Heart left ventricle (tissue), 16 donors: ENCODE data around the gene SLC19A1. TPM values are rescaled to one million over a fixed set of nuclear protein-coding genes. Genes with fewer than 3 reads are reported as not detected.
A peak's percentile ranks its signal among the peaks of the same experiment; 100 is the strongest.
"Not testable (repeated sequence)": the region's sequence is repeated elsewhere in the genome, so short reads cannot be mapped to it uniquely, and the experiment has no call there.

Source experiments
- ATAC-seq, 4 donors: fragments of 200-7000 bp; cut with Tn5 transposase; one replicate each; pipeline ENCODE4 v1.9.1; 2020 to 2022; ENCODE audit warnings: moderate library complexity in 4 of 4, mild to moderate bottlenecking in 3 of 4, moderate number of reproducible peaks in 1 of 4
- DNase-seq, 5 donors: peaks; one replicate each; pipeline ENCODE4 v3.0.0-alpha.2; 2020
- H3K27ac ChIP-seq, 12 donors: fragments of 200-600 bp; sonication (generic) in 4 of 12; one replicate each; pipeline versions ENCODE4 v1.5.0 to v1.8.0; 2016 to 2022; ENCODE audit warnings: mild to moderate bottlenecking in 2 of 12
- H3K27me3 ChIP-seq, 9 donors: fragments of 200-600 bp; sonication (generic) in 2 of 9; one replicate each; pipeline versions ENCODE4 v1.5.1 to v1.8.0; 2016 to 2022; ENCODE audit warnings: mild to moderate bottlenecking in 3 of 9
- H3K36me3 ChIP-seq, 9 donors: fragments of 200-600 bp; sonication (generic) in 2 of 9; one replicate each; pipeline versions ENCODE4 v1.5.0 to v1.8.0; 2018 to 2022; ENCODE audit warnings: mild to moderate bottlenecking in 2 of 9
- H3K4me1 ChIP-seq, 12 donors: fragments of 200-600 bp; sonication (generic) in 4 of 12; one replicate each; pipeline versions ENCODE4 v1.5.0 to v1.8.0; 2016 to 2022; ENCODE audit warnings: mild to moderate bottlenecking in 3 of 12
- H3K4me3 ChIP-seq, 12 donors: fragments of 200-600 bp; sonication (generic) in 4 of 12; one replicate each; pipeline versions ENCODE4 v1.5.0 to v1.8.0; 2017 to 2022; ENCODE audit warnings: mild to moderate bottlenecking in 9 of 12, moderate library complexity in 4 of 12
- H3K9me3 ChIP-seq, 12 donors: fragments of 200-600 bp; sonication (generic) in 4 of 12; one replicate each; pipeline versions ENCODE4 v1.5.0 to v1.8.0; 2016 to 2022; ENCODE audit warnings: mild to moderate bottlenecking in 1 of 12
- POLR2A ChIP-seq, 2 donors: fragments of 450-650 bp; IDR thresholded peaks; one replicate each; pipeline ENCODE4 v1.6.1; 2017; ENCODE audit warnings: antibody characterized with exemption in 2 of 2, mild to moderate bottlenecking in 2 of 2, moderate library complexity in 2 of 2
- WGBS, 4 donors: extraction: QIAGEN DNeasy Blood & Tissue Kit in 2 of 4; methylation state at CpG; one replicate each; pipeline versions ENCODE4 v1.1.5 to v1.1.7; 2013 to 2018; 5-methylcytosine and 5-hydroxymethylcytosine counted together
- intact Hi-C, 10 donors: fragments of 100-400 bp; cut with DNase I; formaldehyde crosslinking; loops; one replicate each; pipeline versions ENCODE4 v1.11.1 to v1.14.2; 2022
- polyA plus RNA-seq, 2 donors: library from polyadenylated mRNA; stranded (reverse); fragments of 200-250 nt; gene quantifications; one replicate each; pipeline ENCODE4 v1.2.3, GENCODE V29; 2013
- total RNA-seq, 9 donors: library from RNA; depleted of rRNA in 2 of 9; stranded (reverse); fragments of >200 nt in 2 of 9; fragmentation: NEBNext Ultra II Directional in 3 of 9; extraction: Animal tissue kit (Norgen Biotek cat#: 25700) in 3 of 9; gene quantifications; one replicate each; pipeline versions ENCODE4 v1.1.0 to v1.2.4, GENCODE V29; 2016 to 2023
- TF ChIP-seq, protein P1 (sequence below), 12 donors: fragments of 200-600 bp; sonication (generic) in 4 of 12; IDR thresholded peaks; one replicate each; pipeline versions ENCODE4 v1.5.0 to v1.8.0; 2018 to 2022; ENCODE audit warnings: antibody characterized with exemption in 12 of 12, mild to moderate bottlenecking in 5 of 12
- donor health status: ischemic (EF 13 %, LVEDD 7.1; RV severe dilation, severe dysfunction).
- donor health status: healthy with polysubstance abuse.
- donor health status: DM: no; HTN: yes; CAD: no.
- donor health status: DM: no; HTN: no; CAD: no.
- donor health status: ischemic (EF 25% LVEDD 6.9; RV normal size, moderate dysfunction).
- donor health status: ischemic (EF 25% LVEDD 5.7; RV mildly dilated, moderate dysfunction).
- donor health status: healthy.
- donor health status: DM: yes; HTN: yes; CAD: no.
- donor health status: ischemic (EF 35%, LVEDD 5.7; RV mildly dilated, moderate dysfunction).
- donor health status: nonischemic (EF 11% LVEDD 7.7; RV severe dilation, severe dysfunction).
- donor health status: DM: yes; HTN: yes; CAD: no.
- donor health status: PGD.
- donor health status: ischemic (EF 29% LVEDD 5.4; RV normal size, mild dysfunction).
- donor health status: nonischemic (EF 23%, LVEDD 6.1; RV moderate dilation, normal function).

Gene SLC19A1
- total and polyA plus RNA-seq, 11 donors = 2.4 to 7.0 (median 3.5) TPM

DNA sequence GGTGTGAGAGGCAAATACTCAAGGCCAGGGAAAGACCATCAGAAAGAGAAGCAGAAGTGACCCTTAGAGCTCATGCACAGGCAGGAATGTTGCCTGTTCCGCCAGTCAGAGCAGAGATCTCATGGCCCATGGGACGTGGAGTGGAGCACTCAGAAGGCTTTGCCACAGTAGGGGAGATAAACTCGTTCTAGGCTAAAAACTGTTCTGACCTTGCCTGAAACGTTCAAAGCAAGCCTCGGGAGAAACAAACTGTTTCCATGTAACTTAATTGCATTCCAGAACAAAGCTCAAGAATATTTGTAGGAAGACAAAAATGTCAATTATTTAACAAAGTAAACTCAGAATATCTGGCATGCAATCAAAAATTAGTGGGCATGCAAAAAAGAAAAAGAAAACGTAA lies 20.7 kb upstream of the SLC19A1 start:
- DNase-seq (no peak), ATAC-seq (no peak)
- intact Hi-C loops = loop anchor here in 1 of 10 donors (5.0 kb wide), 1 partner anchor 34 kb away; no protein-coding TSS in a partner anchor
- H3K27ac ChIP-seq = no peak overlapping the region
- WGBS, 4 donors = 51 to 65% (median 62%) methylated on average over 6 of the region's 6 CpGs
- H3K36me3 ChIP-seq = no peaks in the 10 kb centered on the region
- H3K4me1 ChIP-seq = no peaks in the 10 kb centered on the region
- peaks cover 0 to 34% (median 3%) of the 10 kb centered on the region in 9 donors for H3K27me3 ChIP-seq
- H3K9me3 ChIP-seq = peaks cover 0 to 9% (median 0%) of the 10 kb centered on the region in 12 donors
- no peak overlapping the region for H3K4me3 ChIP-seq
- TF ChIP-seq POLR2A (IDR thresholded peaks at IDR 0.05) = no peak
- TF ChIP-seq, protein P1, sequence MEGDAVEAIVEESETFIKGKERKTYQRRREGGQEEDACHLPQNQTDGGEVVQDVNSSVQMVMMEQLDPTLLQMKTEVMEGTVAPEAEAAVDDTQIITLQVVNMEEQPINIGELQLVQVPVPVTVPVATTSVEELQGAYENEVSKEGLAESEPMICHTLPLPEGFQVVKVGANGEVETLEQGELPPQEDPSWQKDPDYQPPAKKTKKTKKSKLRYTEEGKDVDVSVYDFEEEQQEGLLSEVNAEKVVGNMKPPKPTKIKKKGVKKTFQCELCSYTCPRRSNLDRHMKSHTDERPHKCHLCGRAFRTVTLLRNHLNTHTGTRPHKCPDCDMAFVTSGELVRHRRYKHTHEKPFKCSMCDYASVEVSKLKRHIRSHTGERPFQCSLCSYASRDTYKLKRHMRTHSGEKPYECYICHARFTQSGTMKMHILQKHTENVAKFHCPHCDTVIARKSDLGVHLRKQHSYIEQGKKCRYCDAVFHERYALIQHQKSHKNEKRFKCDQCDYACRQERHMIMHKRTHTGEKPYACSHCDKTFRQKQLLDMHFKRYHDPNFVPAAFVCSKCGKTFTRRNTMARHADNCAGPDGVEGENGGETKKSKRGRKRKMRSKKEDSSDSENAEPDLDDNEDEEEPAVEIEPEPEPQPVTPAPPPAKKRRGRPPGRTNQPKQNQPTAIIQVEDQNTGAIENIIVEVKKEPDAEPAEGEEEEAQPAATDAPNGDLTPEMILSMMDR (IDR thresholded peaks at IDR 0.05) = no peak

GRCh38 chr21:45562402-45562801 lies 20.2 kb upstream of the SLC19A1 start:
- 58 to 68% (median 62%) methylated on average over 10 of the region's 10 CpGs for WGBS, 4 donors
- no peak overlapping the region for H3K4me3 ChIP-seq

DNA sequence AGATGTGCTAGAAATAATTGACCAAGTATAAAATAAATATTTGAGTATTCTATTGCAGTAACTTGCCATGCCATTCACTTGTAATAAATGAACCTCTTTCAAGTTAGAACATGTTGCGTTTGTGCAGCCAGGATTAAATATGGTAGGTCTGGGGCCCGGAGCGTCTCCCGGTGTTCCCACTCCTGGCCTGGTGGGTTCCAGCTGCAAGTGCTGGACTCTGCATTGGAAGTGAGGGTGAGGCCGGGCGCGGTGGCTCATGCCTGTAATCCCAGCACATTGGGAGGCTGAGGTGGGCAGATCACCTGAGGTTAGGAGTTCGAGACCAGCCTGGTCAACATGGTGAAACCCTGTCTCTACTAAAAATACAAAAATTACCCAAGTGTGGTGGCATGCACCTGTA lies 19.0 kb upstream of the SLC19A1 start:
- DNase-seq = peak in 1 of 5 donors; percentile 6
- peaks cover 0 to 34% (median 3%) of the 10 kb centered on the region in 9 donors for H3K27me3 ChIP-seq
- intact Hi-C loops = loop anchor here in 1 of 10 donors (5.0 kb wide), 1 partner anchor 36 kb away; no protein-coding TSS in a partner anchor

More at GRCh38 chr21:45562402-45562801, 20.2 kb upstream of the SLC19A1 start:
- H3K9me3 ChIP-seq = peaks cover 0 to 9% (median 0%) of the 10 kb centered on the region in 12 donors
- H3K36me3 ChIP-seq = no peaks in the 10 kb centered on the region
- no peak for DNase-seq
- no peak overlapping the region for H3K27ac ChIP-seq
- H3K4me1 ChIP-seq = no peaks in the 10 kb centered on the region
- intact Hi-C loops = loop anchor here in 1 of 10 donors (5.0 kb wide), 1 partner anchor 35 kb away; no protein-coding TSS in a partner anchor
- ATAC-seq = no peak
- no peak for TF ChIP-seq POLR2A (IDR thresholded peaks at IDR 0.05)
- TF ChIP-seq, protein P1 (IDR thresholded peaks at IDR 0.05) = no peak
- peaks cover 0 to 34% (median 3%) of the 10 kb centered on the region in 9 donors for H3K27me3 ChIP-seq

GRCh38 chr21:45560106-45561021 lies 18.1 kb upstream of the SLC19A1 start:
- TF ChIP-seq, protein P1 (IDR thresholded peaks at IDR 0.05) = no peak
- no peak for TF ChIP-seq POLR2A (IDR thresholded peaks at IDR 0.05)
- WGBS, 4 donors = 78 to 80% (median 80%) methylated on average over 23 to 30 of the region's 30 CpGs
- Histone ChIP-seq H3K27ac (no peak overlapping the region), H3K9me3 (peaks cover 0 to 9% (median 0%) of the 10 kb centered on the region in 12 donors), H3K36me3 (no peaks in the 10 kb centered on the region), H3K4me3 (no peak overlapping the region), H3K4me1 (peaks cover 0 to 10% (median 4%) of the 10 kb centered on the region in 12 donors), H3K27me3 (peaks cover 0 to 32% (median 3%) of the 10 kb centered on the region in 9 donors)
- intact Hi-C loops = loop anchor here in 1 of 10 donors (5.0 kb wide), 1 partner anchor 37 kb away; no protein-coding TSS in a partner anchor
- DNase-seq (peak in 2 of 5 donors; percentile 9 to 12), ATAC-seq (no peak)

More for the DNA sequence above, 19.0 kb upstream of the SLC19A1 start:
- not testable (repeated sequence) for H3K4me3 ChIP-seq, ATAC-seq, H3K4me1 ChIP-seq, H3K27ac ChIP-seq, H3K9me3 ChIP-seq, H3K36me3 ChIP-seq
- WGBS, 4 donors = 82 to 96% (median 91%) methylated on average over 8 of the region's 8 CpGs
